HepG2 (cell line): ENCODE results near the gene POLR1D. TPM values are rescaled to one million over a fixed set of nuclear protein-coding genes. Genes with fewer than 3 reads are reported as not detected.

ENCODE experiments used
- ATAC-seq: fragments of 200-7000 bp; cut with Tn5 transposase; 3 replicates; pipeline ENCODE4 v1.9.1; 2020; ENCODE audit warnings: mild to moderate bottlenecking, moderate library complexity
- BruUV-seq: library from RNA; stranded (reverse); fragments of 400-500 nt; replicated peaks from 2 replicates; lab custom pipeline; 2021; lab: Mats Ljungman, UMichigan
- CTCF ChIA-PET: fragments of 300-600 bp; formaldehyde crosslinking; extraction: SDS; loops from one replicate; lab custom pipeline; 2021; ENCODE audit warnings: low total read pairs, inconsistent platforms, low intra/inter-chr PET ratio; lab: Yijun Ruan, JAX
- POLR2A ChIA-PET: fragments of 350-600 bp; sonication (Branson Sonifier 250); formaldehyde crosslinking; loops from one replicate; lab custom pipeline; 2020; ENCODE audit warnings: antibody characterized with exemption, inconsistent platforms; lab: Yijun Ruan, JAX
- DNase-seq: peaks from one replicate; pipeline ENCODE4 v3.0.0-alpha.2; 2015; ENCODE audit warnings: low spot score
- FAIRE-seq: peaks from 3 replicates; lab custom pipeline; 2011; peaks lifted over from hg19 to GRCh38; lab: Jason Lieb, UNC
- H2AFZ ChIP-seq: one replicate; pipeline ENCODE4 v1.6.1; 2011; ENCODE audit warnings: low read length, inconsistent platforms
- H3K27ac ChIP-seq: fragments of 300-600 bp; 3 replicates; pipeline ENCODE4 v1.8.0; 2011; ENCODE audit warnings: mixed run types, mild to moderate bottlenecking, mixed read lengths, low read length, inconsistent platforms; ENCODE audit not compliant: insufficient read depth; ENCODE audit errors: extremely low read length
- H3K27me3 ChIP-seq, 2 experiments: fragments of 200-600 bp in 1 of 2; 2 replicates in 1 of 2; 3 replicates in 1 of 2; pipeline versions ENCODE4 v1.6.0 to v1.8.0; 2011; ENCODE audit warnings: low read length in 2 of 2, mild to moderate bottlenecking in 2 of 2, moderate library complexity in 2 of 2, inconsistent platforms in 1 of 2; ENCODE audit not compliant: insufficient read depth in 2 of 2, control insufficient read depth in 1 of 2
- H3K36me3 ChIP-seq, 2 experiments: fragments of 200-600 bp in 1 of 2; replicated peaks in 1 of 2; 2 replicates in 1 of 2; 3 replicates in 1 of 2; pipeline versions ENCODE4 v1.5.1 to v1.8.0; 2011; ENCODE audit warnings: low read length in 2 of 2, inconsistent platforms in 1 of 2; ENCODE audit not compliant: insufficient read depth in 2 of 2, control insufficient read depth in 1 of 2
- H3K4me1 ChIP-seq: 2 replicates; pipeline ENCODE4 v1.5.1; 2012; ENCODE audit warnings: low read length, inconsistent platforms; ENCODE audit not compliant: insufficient read depth
- H3K4me2 ChIP-seq: 2 replicates; pipeline ENCODE4 v1.6.0; 2011; ENCODE audit warnings: low read depth, low read length, inconsistent platforms
- H3K4me3 ChIP-seq, 3 experiments: fragments of 200-600 bp in 1 of 3; sonication (generic), shearing (Covaris generic) in 1 of 3; replicated peaks in 1 of 3; 2 replicates each; pipeline ENCODE4 v1.5.1; 2011 to 2016; ENCODE audit warnings: low read length in 3 of 3, inconsistent platforms in 2 of 3, low read depth in 2 of 3, mild to moderate bottlenecking in 2 of 3, control low read depth in 1 of 3, mixed read lengths in 1 of 3; ENCODE audit not compliant: insufficient read depth in 1 of 3
- H3K79me2 ChIP-seq: one replicate; pipeline ENCODE4 v1.6.1; 2011; ENCODE audit warnings: low read length, inconsistent platforms; ENCODE audit not compliant: insufficient read depth
- H3K9ac ChIP-seq: 2 replicates; pipeline ENCODE4 v1.6.0; 2011; ENCODE audit warnings: mild to moderate bottlenecking, low read depth, low read length, inconsistent platforms; ENCODE audit not compliant: insufficient read depth
- H3K9me3 ChIP-seq: 2 replicates; pipeline ENCODE4 v1.5.1; 2012; ENCODE audit warnings: mild to moderate bottlenecking, low read length
- H4K20me1 ChIP-seq: 2 replicates; pipeline ENCODE4 v1.6.0; 2011; ENCODE audit warnings: inconsistent platforms, mild to moderate bottlenecking, low read length, moderate library complexity; ENCODE audit not compliant: insufficient read depth
- KDM2A ChIP-seq: sonication (generic); formaldehyde crosslinking; IDR thresholded peaks from 2 replicates; pipeline ENCODE4 v1.4.0; 2020; ENCODE audit warnings: low read depth, missing genetic modification reagents, borderline replicate concordance
- ZBTB10 ChIP-seq: sonication (generic); formaldehyde crosslinking; IDR thresholded peaks from 2 replicates; pipeline ENCODE4 v1.4.0; 2020; ENCODE audit warnings: missing genetic modification reagents, borderline replicate concordance
- ZNF160 ChIP-seq: sonication (generic); formaldehyde crosslinking; IDR thresholded peaks from 2 replicates; pipeline ENCODE4 v1.8.0; 2022; ENCODE audit warnings: mild to moderate bottlenecking, inconsistent platforms, missing genetic modification reagents
- ZNF724P ChIP-seq: sonication (generic); formaldehyde crosslinking; IDR thresholded peaks from 2 replicates; pipeline ENCODE4 v1.8.0; 2022; ENCODE audit warnings: missing genetic modification reagents, borderline replicate concordance
- WGBS: methylation state at CpG from one replicate; pipeline ENCODE4 v1.1.6; 2017; ENCODE audit warnings: low lambda C conversion rate; 5-methylcytosine and 5-hydroxymethylcytosine counted together
- in situ Hi-C: cut with HindIII; loops from 2 replicates; pipeline ENCODE4 v1.10.0; 2017; ENCODE audit warnings: low pct_unique_long_range_greater_than_20kb; ENCODE audit not compliant: extremely low pct_ligation_motif_present
- intact Hi-C: fragments of 100-400 bp; cut with micrococcal nuclease; formaldehyde crosslinking; loops from one replicate; pipeline ENCODE4 v1.10.0; 2022; ENCODE audit not compliant: unreplicated experiment
- polyA plus RNA-seq, 8 experiments: library from polyadenylated mRNA; depleted of rRNA in 3 of 8; stranded (reverse) in 7 of 8; unstranded in 1 of 8; fragments of >200 nt; fragmentation: Illumina TruSeq in 4 of 8; extraction: Trizol in 4 of 8; gene quantifications; 2 replicates each; pipeline versions ENCODE4 v1.2.1 to v1.2.3, GENCODE V29; 2011 to 2016; ENCODE audit warnings: low read depth in 4 of 8, missing spikeins in 1 of 8, mixed read lengths in 1 of 8; ENCODE audit not compliant: insufficient read depth in 1 of 8
- total RNA-seq, 5 experiments: library from RNA; depleted of rRNA; stranded (reverse); fragments of >200 nt; fragmentation: Illumina TruSeq; extraction: Trizol; gene quantifications; 2 replicates each; pipeline ENCODE4 v1.2.3, GENCODE V29; 2016; ENCODE audit warnings: low read depth in 1 of 5

POLR1D gene
- total and polyA plus RNA-seq, 2 of the 13 experiments (the other 11 are each of a cell fraction or from before 2014, with no cell fraction given), result 183 to 490 TPM

GRCh38 chr13:27632648-27633047 is 11.0 kb downstream of the POLR1D start (continued):
- TF ChIP-seq KDM2A (no peak), ZNF724P (CRISPR knock-in tag) (no peak)

- no peaks in the 10 kb centered on the region for H3K27me3 ChIP-seq
- no peak overlapping the region for H3K27ac ChIP-seq
- TF ChIP-seq ZNF160 (CRISPR knock-in tag) (no peak), ZBTB10 (CRISPR knock-in tag) (no peak)
- H2AFZ ChIP-seq, result no peak overlapping the region
- H3K36me3 ChIP-seq, result peaks cover 4 to 7% of the 10 kb centered on the region in 2 experiments; a peak in 3 of 5 replicates
- no peaks in the 10 kb centered on the region for H4K20me1 ChIP-seq
- FAIRE-seq, result no peak
- ChIA-PET POLR2A (no interaction called here), CTCF (no interaction called here)
- peaks cover 26% of the 10 kb centered on the region for H3K79me2 ChIP-seq
- no peak overlapping the region for H3K4me2 ChIP-seq
- H3K9ac ChIP-seq, result no peak overlapping the region
- BruUV-seq, result no TSS peak
- 96% methylated on average over 2 of the region's 2 CpGs for WGBS
- no peak overlapping the region for H3K4me3 ChIP-seq
- H3K4me1 ChIP-seq, result peaks cover 28% of the 10 kb centered on the region
- no peak for DNase-seq
- no peaks in the 10 kb centered on the region for H3K9me3 ChIP-seq
- intact Hi-C loops (no loop called here), in situ Hi-C loops (no loop called here)
- no peak for ATAC-seq
Measured at GRCh38 chr13:27634231-27634630, 12.5 kb downstream of the POLR1D start.
